NCI-H2196 treated with DMSO at 0.1 percent for 48 hours (cell line): Measurements from ENCODE around the gene SLC22A23.
"Not testable (repeated sequence)": the region's sequence is repeated elsewhere in the genome, so short reads cannot be mapped to it uniquely, and the experiment has no call there.

Experiments
- DNase-seq: peaks from one replicate; lab custom pipeline; 2025; ENCODE audit not compliant: unreplicated experiment; lab: John Stamatoyannopoulos, UW

SLC22A23 gene

GRCh38 chr6:3386374-3386857 is 70.4 kb downstream of the SLC22A23 start:
- no peak for DNase-seq

GRCh38 chr6:3385660-3386151 is 71.1 kb downstream of the SLC22A23 start:
- DNase-seq = no peak

DNA sequence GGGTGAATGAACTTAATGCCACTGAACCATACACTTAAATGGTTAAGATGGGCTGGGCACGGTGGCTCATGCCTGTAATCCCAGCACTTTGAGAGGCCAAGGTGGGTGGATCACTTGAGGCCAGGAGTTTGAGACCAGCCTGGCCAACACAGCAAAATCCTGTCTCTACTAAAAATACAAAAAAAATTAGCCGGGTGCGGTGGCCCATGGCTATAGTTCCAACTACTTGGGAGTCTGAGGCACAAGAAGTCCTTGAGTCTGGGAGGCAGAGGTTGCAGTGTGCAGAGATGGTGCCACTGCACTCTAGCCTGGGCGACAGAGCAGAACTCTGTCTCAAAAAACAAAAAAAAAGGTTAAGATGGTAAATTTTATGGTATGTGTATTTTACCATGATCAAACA is 71.7 kb downstream of the SLC22A23 start:
- not testable (repeated sequence) for DNase-seq

DNA sequence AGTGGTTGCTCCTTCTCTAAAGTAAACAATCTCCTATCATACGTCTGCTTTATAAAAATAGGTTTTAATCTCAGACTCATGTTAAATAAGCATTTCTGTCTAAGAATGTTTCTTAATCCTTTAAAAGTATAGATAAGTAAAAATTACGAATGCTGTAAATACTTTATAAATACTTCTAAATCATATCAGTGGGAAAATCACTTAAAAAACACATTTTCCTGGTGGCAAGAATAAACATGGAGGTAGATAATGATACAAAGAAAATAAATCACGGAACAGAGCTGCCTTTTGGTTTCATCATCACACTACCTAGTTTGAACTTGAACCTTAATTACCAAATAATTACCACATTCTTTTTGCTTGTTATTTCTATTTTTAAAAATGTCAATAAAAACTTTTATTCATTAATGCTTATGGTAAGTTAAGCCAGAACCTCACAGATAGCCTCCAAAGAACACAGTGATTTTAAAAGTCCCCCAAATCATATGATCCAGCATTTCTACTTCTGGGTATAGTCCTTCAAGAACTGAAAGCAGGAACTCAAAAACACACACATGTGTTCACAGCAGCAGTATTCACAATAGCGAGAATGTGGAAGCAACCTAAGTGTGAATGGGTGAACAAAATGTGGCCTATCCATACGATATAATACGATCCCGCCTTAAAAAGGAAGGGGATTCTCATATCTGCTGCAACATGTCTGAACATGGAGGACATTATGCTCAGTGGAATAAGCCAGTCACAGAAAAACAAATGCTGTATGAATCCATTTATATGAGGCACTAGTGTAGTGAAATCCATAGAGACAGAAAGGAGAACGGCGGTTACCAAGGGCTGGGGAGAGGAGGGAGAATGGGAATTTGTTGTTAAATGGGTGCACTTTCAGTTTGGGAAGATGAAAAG is 72.4 kb downstream of the SLC22A23 start:
- no peak for DNase-seq

DNA sequence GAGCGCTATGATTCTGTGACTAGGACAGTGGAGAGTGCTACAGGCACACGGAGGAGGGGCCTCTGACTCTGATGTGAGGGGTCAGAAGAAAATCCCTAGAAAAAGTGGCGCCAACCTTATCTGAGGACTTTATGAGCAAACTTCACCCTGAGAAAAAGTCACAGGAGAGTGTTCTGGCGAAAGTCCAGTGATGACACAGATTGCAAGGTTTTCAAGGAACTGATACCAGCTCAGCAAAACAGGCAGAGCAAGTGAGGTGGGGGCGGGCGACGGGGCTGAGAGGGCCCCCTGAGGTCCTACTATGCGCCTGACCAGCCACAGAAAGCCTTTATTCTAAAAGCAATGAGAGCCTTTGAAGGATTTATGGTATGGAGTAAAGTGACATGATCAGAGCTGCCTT is 73.3 kb downstream of the SLC22A23 start:
- no peak for DNase-seq

DNA sequence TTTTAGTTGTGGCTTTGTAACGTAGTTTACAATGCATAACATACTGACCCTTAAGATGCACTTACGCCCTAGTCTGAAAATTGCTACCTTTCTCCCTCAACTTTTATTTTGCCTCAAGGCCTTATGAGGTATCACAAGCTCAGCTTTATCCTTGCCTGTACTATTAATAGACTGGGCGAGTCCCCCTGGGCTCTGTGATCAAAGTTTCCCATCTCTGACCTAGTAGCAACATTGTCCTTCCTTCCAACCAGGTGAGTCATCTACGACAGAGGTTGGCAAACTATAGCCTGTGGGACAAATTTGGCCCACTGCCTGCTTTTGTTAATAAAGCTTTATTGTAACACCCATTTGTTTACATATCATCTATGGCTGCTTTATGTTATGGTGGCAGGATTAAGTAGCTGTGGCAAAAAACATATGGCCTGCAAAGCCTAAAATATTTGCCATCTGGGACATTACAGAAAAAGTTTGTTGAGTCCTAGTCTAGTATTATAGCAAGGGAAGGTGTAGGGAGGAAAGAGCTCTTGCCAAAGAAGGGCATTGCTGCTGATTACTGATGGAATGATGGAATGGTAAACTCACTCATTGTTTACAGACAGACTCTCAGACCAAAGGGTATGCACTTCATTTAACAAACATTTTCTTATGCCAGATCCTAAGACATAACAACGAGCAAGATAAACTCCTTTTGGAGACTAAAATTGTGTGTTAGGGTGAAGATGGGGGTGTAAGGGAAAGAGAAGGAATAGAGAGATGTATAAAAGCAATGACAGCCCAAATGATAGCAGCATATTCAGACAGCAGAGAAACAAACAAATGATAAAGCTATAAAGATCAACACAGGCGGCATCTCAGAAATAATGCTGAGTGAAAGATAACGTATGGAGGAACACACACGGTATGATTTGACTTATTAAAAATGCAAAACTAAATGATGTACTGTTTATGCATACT is 74.2 kb downstream of the SLC22A23 start:
- peak; percentile 9 for DNase-seq

GRCh38 chr6:3381233-3381921 is 75.5 kb downstream of the SLC22A23 start:
- DNase-seq = no peak

DNA sequence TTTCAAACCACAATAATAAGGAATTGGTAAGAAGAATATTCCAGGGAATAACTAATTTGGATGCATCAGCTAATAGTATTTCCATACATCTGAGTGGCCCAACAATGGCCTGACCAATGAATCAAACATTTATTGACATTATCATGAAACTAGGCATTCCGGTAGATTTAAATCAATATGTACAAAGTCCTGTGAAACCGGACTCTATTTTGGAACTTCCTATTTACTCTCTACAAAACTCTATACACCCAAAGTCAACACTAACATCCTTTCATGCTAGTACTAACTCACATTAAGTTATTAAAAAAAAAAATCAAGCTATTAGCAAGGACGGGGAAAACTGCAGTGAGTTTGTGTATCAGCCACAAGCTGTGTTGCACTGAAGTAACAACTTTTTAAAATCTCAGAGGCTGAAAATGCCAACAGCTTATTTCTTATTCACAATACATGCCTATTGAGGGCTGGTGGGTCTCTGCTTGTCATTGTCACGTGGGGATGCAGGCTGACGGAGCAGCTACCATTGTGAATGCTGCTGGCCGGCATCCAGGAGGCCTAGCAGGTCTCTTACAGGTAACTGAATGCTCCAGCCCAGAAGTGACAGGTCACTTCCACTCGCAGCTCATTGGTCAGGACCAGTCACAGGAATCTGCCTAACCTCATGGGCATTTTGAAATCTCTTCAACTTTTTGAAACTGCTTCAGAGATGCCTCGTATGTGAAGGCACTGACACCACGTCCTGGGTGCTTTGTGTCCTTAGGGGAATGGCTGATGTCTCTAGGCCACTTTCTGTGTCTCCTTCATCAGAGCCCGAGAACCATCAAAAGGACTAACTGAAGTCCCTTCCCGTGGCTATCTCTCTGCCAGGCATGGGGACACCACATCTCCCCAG is 76.3 kb downstream of the SLC22A23 start:
- DNase-seq = peak; percentile 50

DNA sequence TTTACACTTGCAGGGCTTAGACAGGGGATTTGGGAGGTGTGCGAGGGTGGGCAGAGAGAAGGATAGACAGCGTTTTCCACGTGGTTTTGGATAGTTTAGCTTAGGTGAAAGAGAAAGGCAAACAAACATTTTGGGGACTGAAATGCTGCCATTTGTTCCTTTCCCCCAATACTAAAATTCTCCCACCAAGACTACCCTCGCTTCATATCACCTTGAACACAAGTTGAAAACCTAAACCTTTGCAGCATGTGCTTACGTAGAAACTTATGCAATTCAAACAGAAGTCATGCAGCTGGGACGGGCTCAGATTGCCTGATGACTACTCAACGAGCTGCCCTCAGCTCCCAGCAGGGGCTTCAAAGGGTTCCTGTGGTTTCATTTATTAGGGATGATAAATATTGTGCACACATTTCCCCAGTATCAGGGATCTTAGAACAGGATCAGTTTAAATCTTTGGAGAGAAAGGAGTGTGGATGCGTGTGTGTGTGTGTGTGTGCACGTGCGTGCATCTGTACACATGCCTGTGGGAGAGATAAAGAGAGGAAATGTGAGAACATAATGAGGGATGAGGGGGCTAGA is 77.3 kb downstream of the SLC22A23 start:
- no peak for DNase-seq

GRCh38 chr6:3378808-3379207 is 78.0 kb downstream of the SLC22A23 start:
- DNase-seq = not testable (repeated sequence)

GRCh38 chr6:3378398-3378782 is 78.5 kb downstream of the SLC22A23 start:
- not testable (repeated sequence) for DNase-seq

DNA sequence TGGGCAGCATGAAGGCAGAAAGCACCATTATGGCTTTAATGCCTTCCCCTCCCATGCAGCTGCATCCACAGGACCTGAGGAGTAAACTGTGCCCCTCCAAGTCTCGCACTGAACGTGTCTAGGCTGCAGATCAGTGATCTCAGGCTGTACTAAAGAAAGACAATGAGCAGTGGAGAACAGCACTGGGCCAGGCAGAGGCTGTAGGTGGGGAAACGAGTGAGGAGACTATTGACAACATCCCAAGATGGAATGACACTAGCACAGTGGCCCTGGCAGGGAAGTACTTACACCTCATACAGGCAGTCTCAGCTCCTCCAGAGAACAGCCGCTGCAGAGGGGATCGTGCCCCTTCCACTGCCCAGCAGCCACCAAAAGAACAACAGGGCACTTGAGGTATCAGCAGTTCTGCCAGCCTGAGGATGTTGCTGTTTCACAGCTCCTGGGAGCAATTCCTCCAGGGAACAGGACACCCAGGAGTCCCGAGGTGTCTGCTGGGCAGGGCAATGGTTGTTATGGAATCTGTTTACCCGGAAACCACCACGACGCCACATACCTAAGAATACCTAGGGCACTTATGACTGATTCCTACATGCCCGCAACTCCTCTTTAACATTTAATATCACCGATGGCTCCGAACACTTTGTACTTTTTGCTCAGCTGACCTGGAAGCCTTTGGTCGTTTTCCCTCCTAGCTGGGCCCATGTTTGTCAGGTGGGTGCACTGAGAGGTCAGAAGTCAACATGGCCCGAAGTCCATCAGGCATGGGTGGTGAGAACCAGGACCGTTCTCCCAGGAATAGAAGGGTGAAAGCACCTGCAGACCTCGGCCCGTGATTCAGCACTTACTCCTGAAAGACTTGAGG is 79.1 kb downstream of the SLC22A23 start:
- DNase-seq = no peak

- no peak for DNase-seq
Observed at GRCh38 chr6:3376893-3377535, 79.8 kb downstream of the SLC22A23 start.

DNA sequence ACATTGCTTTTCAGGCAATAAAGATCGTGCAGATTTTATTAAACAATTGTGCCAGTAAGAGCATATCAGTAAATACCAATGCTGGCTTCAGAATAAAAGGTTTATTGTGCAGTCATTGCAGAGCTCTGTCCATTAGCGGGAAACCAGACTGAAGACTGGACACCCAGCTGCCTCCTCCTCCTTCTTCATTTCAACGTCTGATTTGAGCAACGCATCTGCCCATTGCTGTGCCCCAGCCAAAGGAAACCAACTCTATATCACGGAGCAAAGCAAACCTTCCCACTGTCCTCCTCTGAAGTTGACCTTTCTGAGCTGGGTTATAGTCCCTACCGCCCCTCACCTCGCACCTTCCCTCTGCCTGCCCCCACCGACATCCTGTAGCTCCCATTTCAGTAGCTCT is 80.8 kb downstream of the SLC22A23 start:
- no peak for DNase-seq

GRCh38 chr6:3373597-3374203 is 83.2 kb downstream of the SLC22A23 start:
- DNase-seq = no peak

DNA sequence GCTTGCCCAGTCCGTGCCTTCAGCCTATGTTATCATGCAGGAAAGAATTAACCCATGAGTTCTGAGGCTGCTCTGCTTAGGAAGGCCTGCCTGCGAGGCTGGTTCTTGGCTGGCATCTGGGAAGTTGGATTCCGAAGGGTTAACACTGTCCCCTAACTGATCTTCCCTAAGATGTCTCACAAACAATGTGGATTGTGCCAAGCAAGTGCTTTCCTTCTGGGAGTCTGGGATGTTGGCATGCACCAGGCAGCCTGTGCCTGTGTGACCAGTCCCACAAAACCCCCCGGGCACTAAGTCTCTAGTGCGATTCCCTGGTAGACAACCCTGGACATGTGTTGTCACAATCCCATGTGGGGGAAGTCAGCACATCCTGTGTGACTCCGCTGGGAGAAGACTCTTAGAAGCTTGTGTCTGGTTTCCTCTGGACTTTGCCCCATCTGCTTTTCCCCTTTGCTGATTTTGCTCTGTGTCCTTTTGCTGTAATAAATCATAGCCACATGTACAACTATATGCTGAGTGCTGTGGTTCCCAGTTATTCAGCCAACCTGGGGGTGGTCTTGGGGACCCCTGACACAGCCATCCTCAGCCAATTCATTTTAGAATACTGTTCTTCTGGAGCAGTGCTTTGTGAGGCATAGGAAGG is 83.8 kb downstream of the SLC22A23 start:
- no peak for DNase-seq

DNA sequence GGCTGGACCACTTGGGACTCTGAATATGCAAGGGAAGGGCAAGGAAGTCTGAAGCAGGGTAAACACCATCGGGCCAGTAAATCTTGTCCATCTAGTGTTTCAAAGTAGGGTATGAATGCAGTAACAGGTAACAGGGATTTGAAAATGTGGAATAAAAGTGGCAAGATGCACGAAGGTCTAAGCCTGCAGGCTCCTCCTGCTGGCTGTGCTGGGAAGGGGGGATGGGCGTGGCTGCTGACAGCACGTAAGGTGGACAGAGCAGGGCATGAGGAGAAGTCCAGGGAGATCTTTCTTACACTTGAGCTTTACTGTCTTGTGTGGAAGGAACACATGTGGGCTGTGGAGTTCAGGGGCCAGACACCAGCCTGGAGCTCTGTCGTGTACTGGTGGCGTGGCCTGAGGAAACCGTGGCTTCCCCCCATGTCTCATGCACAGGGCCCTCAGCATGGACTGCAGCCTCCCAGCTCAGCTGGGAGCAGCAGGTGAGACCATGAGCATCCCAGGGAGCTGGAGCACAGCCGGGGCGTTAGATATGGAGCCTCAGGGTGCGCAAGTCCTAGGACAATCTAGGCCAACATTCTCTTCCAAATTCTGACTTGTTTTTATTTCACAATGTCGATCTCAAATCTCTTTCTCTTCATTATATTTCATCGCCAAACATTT is 84.5 kb downstream of the SLC22A23 start:
- no peak for DNase-seq
